Stimulated activated CD8-positive, alpha-beta memory T cell treated with anti-CD3 and anti-CD28 coated beads, Interleukin-7, amount 100 ng/mL, for 4 hours (primary cell): ENCODE results near the gene SQOR.
"Not testable (repeated sequence)": the region's sequence is repeated elsewhere in the genome, so short reads cannot be mapped to it uniquely, and the experiment has no call there.

Experiments used
- DNase-seq, 2 donors: peaks; one replicate each; pipeline ENCODE4 v3.0.0-alpha.2; 2020; ENCODE audit warnings: low read depth in 2 of 2

SQOR gene

DNA sequence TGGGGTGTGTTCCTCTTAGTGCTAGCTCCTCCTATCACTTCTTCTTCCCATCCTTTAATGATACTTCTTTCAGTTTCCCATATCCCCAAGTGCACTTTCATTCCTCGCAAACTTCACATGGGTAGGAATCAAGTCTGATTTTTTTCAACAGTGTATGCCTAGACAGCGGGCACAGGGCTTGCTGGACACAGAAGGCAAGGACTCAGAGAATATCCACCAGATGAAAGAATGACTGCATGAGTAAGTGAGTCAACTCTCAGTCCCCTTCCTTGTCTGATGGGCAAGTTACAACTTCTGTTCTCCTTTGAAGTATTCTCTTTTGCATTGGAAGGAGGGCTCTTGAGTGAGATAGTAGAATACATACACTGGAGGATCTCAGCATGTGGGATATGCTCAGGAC is 3.1 kb upstream of the SQOR start:
- no peak for DNase-seq

DNA sequence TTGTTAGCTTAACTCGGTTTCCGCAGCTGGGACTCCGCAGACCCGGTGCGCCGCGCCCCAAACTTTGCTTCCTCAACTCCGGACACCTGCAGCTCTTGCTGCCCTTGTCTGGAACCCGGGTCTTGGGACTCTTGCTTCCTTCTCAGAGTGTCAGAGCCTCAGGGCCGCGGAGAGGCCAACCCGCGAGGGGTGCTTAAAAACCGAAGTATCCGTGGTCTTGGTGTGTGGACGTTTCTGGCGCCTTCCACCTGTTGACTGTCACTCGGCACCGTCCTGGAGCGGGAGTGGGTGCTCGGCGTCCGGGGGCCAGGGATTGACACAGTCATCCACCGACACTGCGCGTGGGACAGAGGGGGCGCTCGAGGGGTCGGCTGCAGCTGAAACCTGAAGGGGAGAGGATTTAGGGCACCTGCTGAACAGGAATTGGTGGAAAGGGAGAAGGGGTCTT is 386 bp downstream of the SQOR start:
- DNase-seq: peak; percentile 48 to 63

DNA sequence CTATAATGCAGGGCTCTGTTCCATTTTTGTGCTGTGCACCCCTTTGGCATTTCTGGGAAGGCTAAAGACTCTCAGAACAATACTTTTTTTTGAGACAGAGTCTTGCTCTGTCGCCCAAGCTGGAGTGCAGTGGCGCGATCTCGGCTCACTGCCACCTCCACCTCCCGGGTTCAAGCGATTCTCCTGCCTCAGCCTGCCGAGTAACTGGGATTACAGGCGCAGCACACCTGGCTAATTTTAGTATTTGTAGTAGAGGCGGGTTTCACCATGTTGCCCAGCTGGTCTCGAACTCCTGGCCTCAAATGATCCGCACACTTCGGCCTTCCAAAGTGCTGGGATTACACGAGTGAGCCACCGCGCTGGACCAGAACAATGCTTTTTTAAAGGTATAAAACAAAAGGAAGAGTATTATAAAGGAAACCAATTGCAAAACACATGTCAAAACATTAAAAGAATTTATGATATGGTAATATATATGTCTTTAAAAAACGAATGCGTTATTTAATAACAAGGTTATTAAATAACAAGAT is 999 bp downstream of the SQOR start:
- DNase-seq: no peak

DNA sequence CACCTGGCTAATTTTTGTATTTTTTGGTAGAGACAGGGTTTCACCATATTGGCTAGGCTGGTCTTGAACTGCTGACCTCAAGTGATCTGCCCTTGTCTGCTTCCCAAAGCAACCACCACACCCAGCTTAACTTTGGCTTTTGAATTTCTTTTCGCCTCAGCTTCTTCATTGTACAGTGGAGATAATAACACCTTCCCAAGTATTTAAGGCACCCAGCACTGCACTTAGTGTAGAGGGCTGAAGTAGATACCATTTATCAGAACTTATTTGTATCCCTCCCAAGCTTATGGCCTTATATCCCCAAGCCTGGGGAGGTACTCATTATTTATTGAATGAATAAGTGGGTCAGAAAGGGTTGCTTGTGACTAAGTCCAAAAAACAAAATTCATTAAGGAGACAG is 2.3 kb downstream of the SQOR start:
- no peak for DNase-seq

DNA sequence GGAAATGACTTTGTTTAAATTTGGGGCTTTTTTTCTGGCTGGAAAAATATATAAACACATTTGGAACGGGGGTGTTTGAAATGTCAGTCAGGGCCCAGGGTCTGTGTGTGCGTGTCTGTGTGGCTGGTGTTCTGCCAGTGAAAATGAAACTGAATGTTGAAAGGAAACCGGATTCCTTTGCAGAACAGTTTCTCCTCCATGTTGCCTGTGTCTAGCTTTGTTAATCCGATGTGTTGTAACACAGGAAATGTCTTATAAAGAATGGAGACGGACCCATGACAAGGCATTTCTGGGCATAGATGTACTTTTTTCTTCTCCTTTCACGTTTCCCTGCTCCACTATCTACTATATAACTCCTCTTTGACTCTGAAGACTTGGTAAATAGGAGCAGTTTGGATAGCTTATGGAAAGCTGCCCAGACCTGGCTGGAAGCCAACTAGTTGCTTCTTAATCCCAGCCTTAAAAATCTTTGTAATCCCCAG is 2.8 kb downstream of the SQOR start:
- DNase-seq: peak; percentile 19 to 29

DNA sequence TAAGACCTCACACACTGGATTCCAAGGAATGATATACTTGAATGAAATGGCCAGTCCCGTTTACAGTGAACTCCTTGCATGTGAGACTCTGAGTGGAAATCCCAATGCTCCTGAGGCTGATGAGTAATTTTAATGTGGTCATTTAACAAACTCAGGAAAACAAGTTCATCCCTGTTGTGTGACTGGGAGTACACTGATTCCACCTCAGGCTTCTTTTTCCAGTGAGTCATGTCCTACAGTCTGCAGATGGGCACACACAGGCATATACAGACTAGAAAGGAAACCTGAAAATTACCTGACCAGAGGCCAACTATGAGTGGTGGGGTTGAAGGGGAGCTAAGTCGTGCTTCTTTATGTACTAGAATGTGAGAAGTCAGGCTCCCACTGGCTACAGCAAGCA is 5.8 kb downstream of the SQOR start:
- no peak for DNase-seq

DNA sequence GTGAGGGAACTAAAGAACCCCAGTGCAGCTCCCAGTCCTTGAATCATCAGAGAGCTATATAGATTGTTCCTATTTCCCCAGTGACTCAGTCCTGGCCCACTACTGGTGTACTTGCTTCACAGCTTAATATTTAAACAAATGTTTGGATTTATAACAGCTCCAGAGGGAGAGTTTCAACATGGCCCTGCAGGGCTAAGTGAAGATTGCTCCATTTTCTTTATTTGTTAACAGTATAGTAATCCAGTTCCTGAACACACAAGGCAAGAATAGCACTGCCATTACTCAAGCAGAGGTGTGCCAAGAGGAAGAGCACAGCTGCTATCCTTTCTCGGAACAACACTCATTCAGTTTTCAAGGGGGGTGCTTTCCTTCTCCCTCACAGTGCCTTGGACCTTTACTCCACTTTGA is 6.5 kb downstream of the SQOR start:
- DNase-seq: no peak

DNA sequence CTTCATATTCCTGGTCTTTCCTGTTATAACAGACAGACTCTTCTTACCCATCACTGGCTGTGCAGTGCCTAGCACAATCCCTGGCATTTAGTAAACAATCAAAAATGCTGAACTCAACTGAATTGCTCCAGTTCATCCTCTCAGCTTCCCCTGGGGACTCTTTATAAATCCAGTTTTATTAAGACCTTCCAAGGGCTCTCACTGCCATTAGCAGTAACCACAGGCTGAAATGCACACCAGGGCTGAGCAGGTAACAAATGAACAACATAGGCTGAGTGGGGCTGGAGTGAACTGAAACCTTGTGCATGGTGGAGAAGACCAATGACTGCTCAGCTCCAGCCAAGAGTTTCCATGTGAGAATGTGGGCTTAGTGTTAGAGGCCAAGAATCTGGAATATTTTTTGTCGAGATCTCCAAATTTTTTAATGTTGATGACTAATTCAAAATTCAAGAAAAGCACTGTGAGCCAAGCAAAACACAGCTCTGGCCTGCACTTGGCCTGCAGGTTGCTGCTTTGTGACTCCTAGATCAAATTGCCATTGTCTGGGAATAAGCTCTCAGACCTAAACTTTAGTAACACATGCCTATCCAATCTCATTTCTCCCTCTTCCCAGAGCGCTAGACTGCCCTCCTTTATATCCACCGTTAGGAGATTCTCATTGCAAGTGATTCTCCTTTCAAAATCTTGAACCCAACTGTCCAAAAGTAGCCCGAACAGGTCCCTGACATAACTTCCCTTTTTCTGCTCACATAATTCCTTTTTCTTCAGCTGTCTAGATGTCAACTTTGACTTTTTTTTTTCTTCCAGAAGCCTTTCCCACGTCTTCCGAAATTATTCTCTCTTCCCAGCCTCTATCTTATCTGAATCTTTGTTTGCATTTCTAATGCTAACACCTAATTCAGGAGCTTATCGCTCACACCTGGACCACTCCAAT is 7.4 kb downstream of the SQOR start:
- no peak for DNase-seq

DNA sequence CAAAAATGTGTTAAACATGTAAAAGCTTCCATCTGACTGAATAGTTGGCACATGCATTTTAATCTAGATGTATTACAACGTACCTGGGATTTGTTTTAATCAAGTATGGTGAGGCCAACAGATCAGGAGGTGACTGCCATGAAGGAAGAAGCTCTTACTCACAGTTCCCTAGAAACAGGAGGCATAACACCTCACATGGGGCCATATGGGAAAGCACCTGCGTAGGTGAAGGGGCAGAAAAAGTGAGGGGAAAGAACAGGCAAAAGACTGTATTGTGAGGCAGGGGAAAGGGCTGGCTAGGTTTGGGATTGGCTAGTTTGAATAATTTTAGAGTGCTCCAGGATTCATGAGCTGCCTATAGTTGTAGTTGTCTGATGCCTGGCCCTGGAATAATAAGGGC is 9.6 kb downstream of the SQOR start:
- no peak for DNase-seq

DNA sequence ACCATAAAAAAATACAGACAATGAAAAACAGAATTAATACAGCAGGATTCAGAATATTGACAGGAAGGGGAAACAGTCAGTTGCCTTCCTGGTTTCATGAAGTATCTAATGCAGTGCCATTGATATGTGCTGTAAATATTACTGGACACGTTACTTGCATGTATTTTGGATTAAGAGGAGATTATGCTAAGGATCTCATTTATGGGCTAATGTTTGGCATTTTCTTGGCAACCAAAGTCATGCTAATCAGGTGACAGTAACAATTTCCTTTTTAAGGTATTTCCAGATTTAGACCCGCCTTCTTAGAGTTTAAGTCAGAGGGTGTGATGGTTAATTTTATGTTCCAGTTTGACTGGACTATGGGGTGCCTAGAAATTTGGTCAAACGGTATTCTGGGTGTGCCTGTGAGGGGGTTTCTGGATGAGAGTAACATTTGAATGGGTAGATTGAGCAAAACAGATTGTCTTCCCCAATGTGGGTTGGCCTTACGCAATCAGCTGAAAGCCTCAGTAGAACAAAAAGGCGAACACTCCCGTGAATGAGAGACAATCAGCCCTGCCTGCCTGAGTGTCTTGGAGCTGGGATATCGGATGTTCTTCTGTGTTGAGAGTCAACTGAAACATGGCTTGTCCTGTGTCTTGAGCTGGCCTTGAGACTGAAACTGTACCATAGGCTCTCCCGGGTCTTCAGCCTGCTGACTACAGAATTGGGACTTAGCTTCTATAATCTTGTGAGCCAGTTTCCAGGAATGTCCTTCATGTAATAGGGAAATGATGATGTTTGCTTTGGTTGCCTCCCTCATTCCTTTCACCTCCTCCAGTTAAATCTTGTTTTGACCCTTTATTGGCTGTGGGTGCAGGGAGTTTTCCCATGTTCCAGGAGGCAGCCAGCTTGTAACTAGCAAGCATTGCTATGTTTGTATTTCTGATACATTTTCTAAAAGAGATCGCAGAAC is 10.5 kb downstream of the SQOR start:
- no peak for DNase-seq

DNA sequence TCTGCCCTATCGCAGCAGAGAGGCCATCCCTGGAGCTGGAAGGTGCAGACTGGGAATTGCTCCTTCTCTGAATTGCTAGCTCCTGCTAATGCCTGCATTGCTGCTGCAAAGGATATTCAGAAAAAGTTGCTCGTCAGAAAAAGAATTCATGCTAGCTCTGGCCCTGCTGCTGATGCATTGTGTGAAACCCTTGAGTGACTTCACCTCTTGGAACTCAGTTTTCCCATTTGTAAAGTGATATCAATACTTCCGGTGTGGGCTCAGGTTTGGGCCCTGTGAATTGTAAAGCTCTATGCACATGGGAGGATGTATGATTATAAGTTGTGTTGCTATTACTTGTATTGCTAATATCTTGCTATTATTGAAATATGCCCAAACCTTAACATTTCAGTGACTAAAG is 11.4 kb downstream of the SQOR start:
- DNase-seq: no peak

DNA sequence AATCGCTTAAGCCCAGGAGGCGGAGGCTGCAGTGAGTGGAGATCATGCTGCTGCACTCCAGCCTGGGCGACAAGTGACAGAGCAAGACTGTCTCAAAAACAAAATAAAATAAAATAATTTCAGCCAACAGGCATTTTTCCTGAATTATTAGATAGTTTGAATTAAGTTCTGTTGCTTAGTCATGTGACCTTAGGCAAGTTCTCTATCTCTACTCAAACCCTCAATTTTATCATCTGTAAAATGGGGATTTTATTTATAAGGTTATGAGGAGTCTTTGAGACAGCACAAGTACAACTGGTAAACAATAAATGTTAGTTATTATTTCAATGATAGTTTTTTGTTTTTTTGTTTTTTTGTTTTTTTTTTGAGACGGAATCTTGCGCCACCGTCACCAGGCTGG is 13.0 kb downstream of the SQOR start:
- DNase-seq: no peak

DNA sequence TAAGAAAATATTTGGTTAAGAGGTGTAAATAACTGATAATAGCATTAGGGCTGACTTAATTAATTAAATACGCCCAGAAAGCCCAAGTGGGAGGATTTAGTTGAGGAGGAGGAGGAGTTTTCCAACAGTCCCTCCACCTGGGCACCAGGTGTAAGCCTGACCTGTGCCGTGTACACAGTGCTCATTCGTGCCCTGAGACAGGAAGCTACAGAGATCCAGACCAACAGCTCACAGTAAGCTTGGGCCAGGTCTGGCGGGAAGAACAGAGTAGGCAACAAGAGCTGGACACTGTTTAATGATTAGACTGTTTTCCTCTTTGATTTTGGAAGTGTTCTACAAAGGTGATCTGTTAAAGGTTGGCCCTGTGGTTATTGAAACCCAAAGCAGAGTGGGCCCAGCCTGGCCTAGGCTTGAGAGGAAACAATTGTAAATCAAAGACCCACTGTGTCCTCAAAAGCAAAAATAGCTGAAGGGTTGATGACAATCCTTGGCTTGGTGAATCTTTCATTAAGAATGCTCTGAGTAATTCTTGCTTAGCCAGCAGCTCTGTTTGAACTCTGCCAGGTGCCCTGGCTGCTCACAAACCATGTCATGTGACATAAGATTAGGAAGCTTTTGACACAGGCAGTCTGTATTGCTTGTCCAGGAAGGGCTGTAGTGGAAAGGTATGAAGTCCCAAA is 13.8 kb downstream of the SQOR start:
- no peak for DNase-seq

DNA sequence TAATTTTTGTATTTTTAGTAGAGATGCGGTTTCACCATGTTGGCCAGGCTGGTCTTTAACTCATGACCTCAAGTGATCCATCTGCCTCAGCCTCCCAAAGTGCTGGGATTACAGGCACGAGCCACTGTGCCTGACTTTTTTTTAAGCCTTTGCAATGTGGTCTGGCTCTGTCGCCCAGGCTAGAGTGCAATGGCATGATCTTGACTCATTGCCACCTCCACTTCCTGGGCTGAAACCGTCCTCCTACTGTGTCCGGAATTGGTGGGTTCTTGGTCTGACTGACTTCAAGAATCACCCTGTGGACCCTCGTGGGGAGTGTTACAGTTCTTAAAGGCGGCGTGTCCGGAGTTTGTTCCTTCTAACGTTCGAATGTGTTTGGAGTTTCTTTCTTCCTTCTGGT is 15.2 kb downstream of the SQOR start:
- DNase-seq: not testable (repeated sequence)

DNA sequence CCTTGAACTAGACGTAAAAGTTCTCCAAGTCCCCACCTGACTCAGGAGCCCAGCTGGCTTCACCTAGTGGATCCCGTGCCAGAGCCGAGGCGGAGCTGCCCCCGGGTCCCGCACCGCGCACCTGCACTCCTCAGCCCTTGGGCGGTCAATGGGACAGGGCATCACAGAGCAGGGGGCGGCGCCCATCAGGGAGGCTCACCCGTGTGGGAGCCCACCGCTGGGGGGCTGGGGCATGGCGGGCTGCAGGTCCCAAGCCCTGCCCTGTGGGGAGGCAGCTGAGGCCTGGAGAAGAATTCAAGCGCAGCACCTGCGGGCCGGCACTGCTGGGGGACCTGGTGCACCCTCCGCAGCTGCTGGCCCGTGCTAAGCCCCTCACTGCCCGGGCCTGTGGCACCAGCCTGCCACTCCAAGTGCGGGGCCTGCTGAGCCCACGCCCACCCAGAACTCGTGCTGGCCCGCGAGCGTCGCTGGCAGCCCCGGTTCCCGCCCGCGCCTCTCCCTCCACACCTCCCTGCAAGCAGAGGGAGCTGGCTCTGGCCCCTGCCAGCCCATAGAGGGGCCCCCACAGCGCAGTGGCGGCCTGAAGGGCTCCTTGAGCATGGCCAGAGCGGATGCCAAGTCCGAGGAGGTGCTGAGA is 16.2 kb downstream of the SQOR start:
- no peak for DNase-seq

DNA sequence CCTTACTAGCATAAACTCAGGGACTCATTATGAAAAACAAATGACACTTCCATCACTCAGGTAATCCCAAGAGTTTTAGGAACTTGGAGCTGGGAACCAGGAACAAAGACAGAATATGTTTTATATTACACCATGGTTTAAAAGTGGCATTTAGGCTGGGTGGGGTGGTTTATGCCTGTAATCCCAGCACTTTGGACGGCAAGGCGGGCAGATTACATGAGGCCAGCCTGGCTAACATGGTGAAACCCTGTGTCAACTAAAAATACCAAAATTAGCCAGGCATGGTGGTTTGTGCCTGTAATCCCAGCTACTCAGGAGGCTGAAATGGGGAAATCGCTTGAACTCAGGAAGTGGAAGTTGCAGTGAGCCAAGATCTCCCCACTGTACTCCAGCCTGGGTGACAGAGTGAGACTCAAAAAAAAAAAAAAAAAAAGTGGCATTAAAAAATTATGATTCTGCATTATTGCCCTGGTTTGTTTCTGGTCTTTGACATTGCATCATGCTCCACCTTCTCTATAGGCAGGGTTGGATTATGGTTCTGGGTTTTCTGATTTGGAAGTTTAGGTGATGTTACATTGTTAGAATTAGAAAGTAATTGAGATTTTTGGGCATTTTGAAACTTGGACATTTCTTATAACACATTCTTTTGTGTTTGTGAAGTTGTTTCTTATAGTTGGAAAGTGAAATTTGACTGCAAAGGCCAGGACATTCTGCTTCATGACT is 19.0 kb downstream of the SQOR start:
- no peak for DNase-seq

DNA sequence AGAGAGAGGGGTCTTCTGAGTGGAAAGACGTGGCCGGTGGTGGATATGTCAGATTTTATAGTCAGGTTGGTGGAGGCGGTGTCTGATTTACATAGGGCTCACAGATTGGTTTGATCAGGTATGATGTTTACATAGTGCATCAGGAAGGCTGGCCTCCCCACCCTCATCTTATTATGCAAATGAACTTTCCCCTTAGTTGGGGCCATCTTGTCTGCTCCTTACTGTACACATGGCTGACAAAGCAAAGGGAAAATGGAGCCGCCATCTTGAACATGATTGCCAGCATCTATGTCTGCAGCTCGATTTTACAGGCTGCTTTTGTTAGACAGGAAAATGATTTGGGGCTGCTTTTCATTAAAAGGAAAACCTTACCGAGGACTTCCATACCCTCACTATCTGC is 19.9 kb downstream of the SQOR start:
- DNase-seq: no peak

DNA sequence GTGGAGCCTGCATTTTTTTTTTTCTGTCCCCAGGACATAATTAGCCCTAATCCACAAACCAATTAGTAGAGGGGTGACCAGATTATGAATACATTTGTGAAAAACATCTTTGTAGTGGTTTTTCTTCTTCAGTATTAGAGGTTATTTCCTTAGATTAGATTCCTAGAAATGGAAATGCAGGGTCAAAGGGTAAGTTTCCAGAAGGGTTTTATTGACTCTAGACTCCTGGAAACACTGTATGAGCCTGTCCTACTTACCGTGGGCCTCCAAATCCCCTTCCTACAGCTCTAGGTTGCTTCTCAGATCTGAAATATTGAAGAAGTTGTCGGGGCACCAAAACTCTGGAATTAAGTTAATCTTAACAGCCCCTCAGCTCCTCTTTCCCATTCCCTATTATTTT is 22.4 kb downstream of the SQOR start:
- no peak for DNase-seq

DNA sequence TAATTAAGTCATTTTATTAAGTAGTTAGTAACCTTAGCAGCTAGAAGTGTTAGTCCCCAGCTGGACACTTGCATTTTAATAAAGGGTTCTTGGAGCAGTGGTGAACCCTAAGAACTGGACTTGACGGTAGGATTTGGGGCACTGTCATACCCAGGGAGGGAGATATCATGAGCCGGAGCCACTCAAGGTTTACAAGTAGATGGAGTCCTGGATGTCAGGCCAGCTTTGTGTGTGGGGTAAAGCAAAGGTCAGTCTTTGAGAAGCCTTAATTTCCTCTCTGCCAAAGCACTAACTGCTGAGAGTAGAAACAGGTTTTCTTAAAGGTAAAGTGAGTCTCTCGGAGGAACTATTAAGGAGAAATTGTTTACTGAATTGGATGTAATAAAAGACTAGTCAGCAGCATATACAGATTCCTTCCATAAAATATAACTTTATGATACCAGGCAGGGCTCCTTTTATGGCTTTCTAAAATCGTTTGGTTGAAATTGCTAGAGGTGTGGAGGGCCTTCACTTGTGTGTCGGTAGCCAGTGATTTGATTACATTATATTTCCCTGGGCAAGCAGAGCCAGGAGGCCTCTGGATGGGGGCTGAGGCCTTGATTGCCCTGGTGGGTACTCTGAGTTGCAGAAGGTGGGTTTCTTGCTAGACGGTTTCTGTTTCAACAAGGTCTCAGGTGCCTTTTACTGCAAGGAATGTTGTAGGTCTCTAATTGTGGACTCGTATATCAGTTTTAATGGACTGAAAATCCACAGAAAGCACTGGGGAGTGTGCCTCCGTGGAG is 23.1 kb downstream of the SQOR start:
- DNase-seq: no peak
